IMR-90 (cell line): ENCODE measurements around the gene NECTIN4. TPM values are rescaled to one million over a fixed set of nuclear protein-coding genes. Genes with fewer than 3 reads are reported as not detected.

Source experiments
- ATAC-seq: fragments of 200-7000 bp; cut with Tn5 transposase; 2 replicates; pipeline ENCODE4 v1.9.1; 2020; ENCODE audit warnings: low read depth, mild to moderate bottlenecking, moderate library complexity
- BruUV-seq: library from RNA; stranded (reverse); fragments of 400-500 nt; replicated peaks from 2 replicates; lab custom pipeline; 2021; lab: Mats Ljungman, UMichigan
- CTCF ChIA-PET: fragments of 300-600 bp; formaldehyde crosslinking; extraction: SDS; loops from one replicate; lab custom pipeline; 2021; ENCODE audit warnings: antibody characterized with exemption; lab: Yijun Ruan, JAX
- POLR2A ChIA-PET: fragments of 300-600 bp; sonication (Branson Sonifier 250); formaldehyde crosslinking; loops from one replicate; lab custom pipeline; 2022; ENCODE audit warnings: antibody characterized with exemption; ENCODE audit not compliant: unreplicated experiment; lab: Charles Lee
- DNase-seq: peaks from one replicate; pipeline ENCODE4 v3.0.0; 2013
- H2AFZ ChIP-seq: replicated peaks from 2 replicates; pipeline ENCODE3; 2013; ENCODE audit warnings: low read length, mild to moderate bottlenecking; ENCODE audit not compliant: poor library complexity
- H2AK5ac ChIP-seq: 2 replicates; pipeline ENCODE4 v1.6.1; 2013; ENCODE audit warnings: low read depth, low read length, inconsistent platforms
- H2AK9ac ChIP-seq: replicated peaks from 2 replicates; pipeline ENCODE3; 2013; ENCODE audit warnings: mild to moderate bottlenecking, low read depth, low read length, moderate library complexity; ENCODE audit not compliant: poor library complexity
- H2BK120ac ChIP-seq: 2 replicates; pipeline ENCODE4 v1.6.1; 2013; ENCODE audit warnings: low read depth, low read length, inconsistent platforms
- H2BK15ac ChIP-seq: 3 replicates; pipeline ENCODE4 v1.6.1; 2013; ENCODE audit warnings: low read depth, low read length, inconsistent platforms
- H2BK20ac ChIP-seq: 2 replicates; pipeline ENCODE4 v1.6.1; 2013; ENCODE audit warnings: low read depth, mild to moderate bottlenecking, inconsistent platforms, low read length, moderate library complexity
- H2BK5ac ChIP-seq: 2 replicates; pipeline ENCODE4 v1.6.1; 2013; ENCODE audit warnings: mild to moderate bottlenecking, low read depth, low read length, inconsistent platforms; ENCODE audit not compliant: poor library complexity, severe bottlenecking
- H3K14ac ChIP-seq: replicated peaks from 2 replicates; pipeline ENCODE4 v1.6.1; 2013; ENCODE audit warnings: low read depth, low read length, inconsistent platforms
- H3K18ac ChIP-seq: 2 replicates; pipeline ENCODE4 v1.6.1; 2013; ENCODE audit warnings: low read depth, low read length, control low read depth
- H3K23ac ChIP-seq: 2 replicates; pipeline ENCODE4 v1.6.1; 2013; ENCODE audit warnings: low read depth, low read length, inconsistent platforms
- H3K27ac ChIP-seq: 2 replicates; pipeline ENCODE4 v1.5.1; 2013; ENCODE audit warnings: mild to moderate bottlenecking, control low read depth, low read length; ENCODE audit not compliant: insufficient read depth
- H3K27me3 ChIP-seq: 2 replicates; pipeline ENCODE4 v1.6.1; 2013; ENCODE audit warnings: low read length; ENCODE audit not compliant: control insufficient read depth, insufficient read depth
- H3K36me3 ChIP-seq: 2 replicates; pipeline ENCODE4 v1.6.1; 2013; ENCODE audit warnings: low read length, mixed read lengths; ENCODE audit not compliant: control insufficient read depth, insufficient read depth
- H3K4ac ChIP-seq: 2 replicates; pipeline ENCODE4 v1.6.1; 2013; ENCODE audit warnings: low read depth, low read length, inconsistent platforms
- H3K4me1 ChIP-seq: 2 replicates; pipeline ENCODE4 v1.6.1; 2013; ENCODE audit warnings: low read length, mixed read lengths; ENCODE audit not compliant: control insufficient read depth, insufficient read depth
- H3K4me2 ChIP-seq: 2 replicates; pipeline ENCODE4 v1.6.1; 2013; ENCODE audit warnings: low read depth, mild to moderate bottlenecking, control low read depth, low read length, moderate library complexity
- H3K4me3 ChIP-seq: 2 replicates; pipeline ENCODE4 v1.5.1; 2013; ENCODE audit warnings: low read depth, mild to moderate bottlenecking, control low read depth, low read length, moderate library complexity; ENCODE audit not compliant: insufficient read depth
- H3K56ac ChIP-seq: 2 replicates; pipeline ENCODE4 v1.6.1; 2013; ENCODE audit warnings: low read length, inconsistent platforms; ENCODE audit not compliant: insufficient read depth; ENCODE audit errors: extremely low read depth
- H3K79me1 ChIP-seq, 2 experiments: 2 replicates each; pipeline ENCODE4 v1.6.1; 2013; ENCODE audit warnings: low read length in 2 of 2, inconsistent platforms in 1 of 2, low read depth in 1 of 2
- H3K9ac ChIP-seq: 2 replicates; pipeline ENCODE4 v1.6.1; 2013; ENCODE audit warnings: low read depth, low read length, control low read depth
- H3K9me1 ChIP-seq: 2 replicates; pipeline ENCODE4 v1.6.1; 2013; ENCODE audit warnings: low read length, inconsistent platforms; ENCODE audit not compliant: insufficient read depth
- H3K9me3 ChIP-seq: 2 replicates; pipeline ENCODE4 v1.6.1; 2013; ENCODE audit warnings: low read length; ENCODE audit not compliant: control insufficient read depth, insufficient read depth
- H4K20me1 ChIP-seq: 2 replicates; pipeline ENCODE4 v1.6.1; 2013; ENCODE audit warnings: low read length, inconsistent platforms; ENCODE audit not compliant: insufficient read depth
- H4K5ac ChIP-seq: 2 replicates; pipeline ENCODE4 v1.6.1; 2013; ENCODE audit warnings: mild to moderate bottlenecking, low read depth, low read length, control low read depth
- H4K8ac ChIP-seq, 2 experiments: 2 replicates each; pipeline ENCODE4 v1.6.1; 2013; ENCODE audit warnings: low read depth in 2 of 2, low read length in 2 of 2, control low read depth in 1 of 2, inconsistent platforms in 1 of 2
- H4K91ac ChIP-seq: 2 replicates; pipeline ENCODE4 v1.6.1; 2013; ENCODE audit warnings: low read depth, low read length, inconsistent platforms; ENCODE audit not compliant: insufficient read depth
- CHD1 ChIP-seq: IDR thresholded peaks from 2 replicates; pipeline ENCODE4 v1.6.1; 2012; ENCODE audit warnings: low read depth, low read length, improper control_type of control experiment
- POLR2A ChIP-seq: IDR thresholded peaks from 2 replicates; pipeline ENCODE4 v1.6.1; 2012; ENCODE audit warnings: mild to moderate bottlenecking, low read depth, low read length
- RAD21 ChIP-seq: IDR thresholded peaks from 2 replicates; pipeline ENCODE4 v1.6.1; 2012; ENCODE audit warnings: low read length, improper control_type of control experiment
- RCOR1 ChIP-seq: IDR thresholded peaks from 2 replicates; pipeline ENCODE4 v1.6.1; 2012; ENCODE audit warnings: mild to moderate bottlenecking, low read length, improper control_type of control experiment; ENCODE audit not compliant: insufficient replicate concordance
- SMC3 ChIP-seq: fragments of 150-350 bp; IDR thresholded peaks from 2 replicates; pipeline ENCODE4 v1.6.1; 2016; ENCODE audit warnings: low read depth, mild to moderate bottlenecking, antibody characterized with exemption, low read length, moderate library complexity
- WGBS, 2 experiments: methylation state at CpG; one replicate each; pipeline versions ENCODE4 v1.1.5 to v1.1.7; 2013; ENCODE audit warnings: missing lambda C conversion rate in 2 of 2; ENCODE audit not compliant: insufficient read length in 1 of 2; ENCODE audit errors: extremely low coverage in 2 of 2; 5-methylcytosine and 5-hydroxymethylcytosine counted together
- dilution Hi-C: fragments of 300-500 bp; cut with HindIII; formaldehyde crosslinking; loops from one replicate; pipeline ENCODE4 v1.14.3; 2018; ENCODE audit warnings: low sequenced_read_pairs; ENCODE audit not compliant: unreplicated experiment
- in situ Hi-C: fragments of 300-500 bp; cut with MboI; formaldehyde crosslinking; loops from 3 replicates; pipeline ENCODE4 v1.14.3; 2019; ENCODE audit warnings: low sequenced_read_pairs, inconsistent platforms, mixed read lengths
- intact Hi-C: fragments of 100-400 bp; cut with micrococcal nuclease; formaldehyde crosslinking; loops from 2 replicates; pipeline ENCODE4 v1.10.0; 2022
- polyA plus RNA-seq, 3 experiments: library from polyadenylated mRNA; depleted of rRNA; stranded (reverse); fragments of >200 nt; gene quantifications; 2 replicates each; pipeline ENCODE4 v1.2.3, GENCODE V29; 2012; ENCODE audit warnings: low replicate concordance in 1 of 3
- total RNA-seq: library from RNA; depleted of rRNA; stranded (reverse); fragments of >200 nt; gene quantifications from 2 replicates; pipeline ENCODE4 v1.2.3, GENCODE V29; 2012

NECTIN4 gene
- total and polyA plus RNA-seq, 2 of the 4 experiments (the other 2 are of a cell fraction): 0.18 to 0.24 TPM

DNA sequence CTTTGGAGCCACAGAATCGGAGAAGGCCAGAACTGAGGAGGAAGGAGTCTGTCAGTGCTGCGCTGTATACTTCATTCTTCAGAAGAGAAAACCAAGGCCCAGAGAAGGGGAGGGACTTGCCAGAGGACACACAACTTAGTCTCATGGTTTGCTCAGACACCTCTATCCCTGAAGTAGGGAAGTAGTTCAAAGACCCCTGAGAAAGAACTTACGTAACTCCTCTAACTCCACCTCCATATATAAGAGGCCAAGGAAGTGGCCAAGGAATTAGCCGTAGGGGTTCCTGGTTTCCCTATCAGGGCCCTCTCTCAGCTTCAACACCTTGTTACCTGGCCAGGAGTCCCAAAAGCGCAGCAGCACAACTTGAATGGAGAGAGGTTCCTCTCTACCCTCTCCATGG is 580 bp upstream of the NECTIN4 start:
- peaks cover 16% of the 10 kb centered on the region for H3K9me1 ChIP-seq
- H3K79me1 ChIP-seq: no peaks in the 10 kb centered on the region
- H3K4me3 ChIP-seq: no peak overlapping the region
- H2BK15ac ChIP-seq: no peak overlapping the region
- H4K8ac ChIP-seq: no peak overlapping the region
- no peak overlapping the region for H3K27ac ChIP-seq
- no TSS peak for BruUV-seq
- H3K18ac ChIP-seq: no peak overlapping the region
- no peak overlapping the region for H3K56ac ChIP-seq
- H3K23ac ChIP-seq: no peak overlapping the region
- peaks cover 14% of the 10 kb centered on the region for H3K4me1 ChIP-seq
- TF ChIP-seq RAD21 (no peak), SMC3 (no peak), RCOR1 (no peak), POLR2A (no peak), CHD1 (no peak)
- dilution Hi-C loops: no loop called here
- no peak overlapping the region for H3K14ac ChIP-seq
- no peaks in the 10 kb centered on the region for H3K27me3 ChIP-seq
- H3K36me3 ChIP-seq: no peaks in the 10 kb centered on the region
- H3K4me2 ChIP-seq: no peak overlapping the region
- DNase-seq (no peak), ATAC-seq (no peak)
- intact Hi-C loops: no loop called here
- no peak overlapping the region for H4K91ac ChIP-seq
- no peak overlapping the region for H3K9ac ChIP-seq
- no peak overlapping the region for H2AK9ac ChIP-seq
- H2BK5ac ChIP-seq: no peak overlapping the region
- no peak overlapping the region for H2AFZ ChIP-seq
- in situ Hi-C loops: no loop called here
- no peak overlapping the region for H2BK120ac ChIP-seq
- POLR2A ChIA-PET: no interaction called here
- H2AK5ac ChIP-seq: no peak overlapping the region
- no peak overlapping the region for H3K4ac ChIP-seq
- no peaks in the 10 kb centered on the region for H4K20me1 ChIP-seq
- H2BK20ac ChIP-seq: no peak overlapping the region
- H4K5ac ChIP-seq: no peak overlapping the region
- CTCF ChIA-PET: no interaction called here
- 71% methylated on average over 1 of the region's 5 CpGs; no CpG with 5 or more reads in 1 of the 2 experiments for WGBS, 2 experiments
- H3K9me3 ChIP-seq: no peaks in the 10 kb centered on the region
